ENCODE measurements around the gene CLIP1. TPM values are rescaled to one million over a fixed set of nuclear protein-coding genes. Genes with fewer than 3 reads are reported as not detected.
"Not testable (repeated sequence)": the region's sequence is repeated elsewhere in the genome, so short reads cannot be mapped to it uniquely, and the experiment has no call there.

The CLIP1 gene
- polyA plus RNA-seq, 4 donors, result 16.1 to 34.9 (median 19.7) TPM

GRCh38 chr12:122399254-122399591 is 23.2 kb downstream of the CLIP1 start:
- DNase-seq, result no peak
- Histone ChIP-seq H3K27ac (ENCODE audit: low read depth in 1 of 3, low read length in 2 of 3) (peak overlapping the region in 2 of 3 donors; percentile 37 to 83), H3K9me3 (ENCODE audit: control insufficient read depth in 2 of 2, insufficient read depth in 1 of 2, low read depth in 1 of 2, low read length in 1 of 2) (no peaks in the 10 kb centered on the region), H3K4me3 (ENCODE audit: low read depth in 1 of 3, low read length in 3 of 3) (no peak overlapping the region), H3K36me3 (ENCODE audit: control insufficient read depth in 3 of 3, insufficient read depth in 2 of 3, low read depth in 1 of 3, low read length in 3 of 3) (peaks cover 0 to 22% (median 5%) of the 10 kb centered on the region in 3 donors), H3K4me1 (ENCODE audit: control insufficient read depth in 3 of 3, insufficient read depth in 2 of 3, low read depth in 1 of 3, low read length in 2 of 3) (peaks cover 0 to 10% (median 3%) of the 10 kb centered on the region in 3 donors), H3K27me3 (ENCODE audit: control insufficient read depth in 3 of 3, insufficient read depth in 3 of 3, low read length in 3 of 3) (no peaks in the 10 kb centered on the region)
- FAIRE-seq, result no peak
- WGBS, 3 donors, result 17 to 39% (median 35%) methylated on average over 2 of the region's 2 CpGs

DNA sequence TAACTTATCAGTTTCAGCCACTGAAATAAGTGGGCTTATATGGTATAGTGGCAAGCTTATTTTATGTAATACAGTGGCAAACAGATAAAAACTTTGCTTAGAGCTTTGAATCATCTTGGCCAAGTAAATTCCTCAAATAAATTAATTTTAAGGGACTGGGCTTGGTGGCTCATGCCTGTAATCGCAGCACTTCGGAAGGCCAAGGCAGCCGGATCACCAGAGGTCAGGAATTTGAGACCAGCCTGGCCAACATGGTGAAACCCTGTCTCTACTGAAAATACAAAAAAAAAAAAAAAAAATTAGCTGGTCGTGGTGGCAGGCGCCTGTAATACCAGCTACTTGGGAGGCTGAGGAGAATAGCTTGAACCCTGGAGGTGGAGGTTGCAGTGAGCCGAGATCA is 24.5 kb downstream of the CLIP1 start:
- FAIRE-seq; H3K4me1 ChIP-seq (ENCODE audit: control insufficient read depth in 3 of 3, insufficient read depth in 2 of 3, low read depth in 1 of 3, low read length in 2 of 3); H3K27ac ChIP-seq (ENCODE audit: low read depth in 1 of 3, low read length in 2 of 3); H3K9me3 ChIP-seq (ENCODE audit: control insufficient read depth in 2 of 2, insufficient read depth in 1 of 2, low read depth in 1 of 2, low read length in 1 of 2); H3K27me3 ChIP-seq (ENCODE audit: control insufficient read depth in 3 of 3, insufficient read depth in 3 of 3, low read length in 3 of 3); DNase-seq; H3K4me3 ChIP-seq (ENCODE audit: low read depth in 1 of 3, low read length in 3 of 3): not testable (repeated sequence)
- 93 to 98% (median 98%) methylated on average over 6 of the region's 6 CpGs for WGBS, 3 donors
- peaks cover 0 to 15% (median 5%) of the 10 kb centered on the region in 3 donors for H3K36me3 ChIP-seq (ENCODE audit: control insufficient read depth in 3 of 3, insufficient read depth in 2 of 3, low read depth in 1 of 3, low read length in 3 of 3)

DNA sequence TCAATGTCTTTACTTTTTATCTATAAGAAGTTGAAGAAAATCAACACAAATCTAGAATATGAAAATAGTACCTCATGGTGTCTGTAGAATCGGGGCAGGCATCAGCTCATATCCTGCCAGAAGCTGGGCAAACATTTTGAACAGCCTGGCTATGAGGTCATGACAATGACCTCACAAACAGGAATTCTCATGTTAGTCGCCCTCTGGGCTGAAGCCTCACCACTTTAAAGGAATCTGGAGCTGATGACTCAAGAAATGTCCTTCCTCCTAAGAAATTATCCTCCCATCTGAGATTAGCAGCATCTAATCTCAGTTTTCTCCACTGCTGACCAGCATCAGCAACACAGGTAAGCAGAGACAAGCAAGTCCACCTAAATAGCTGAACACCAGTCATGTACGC is 27.1 kb downstream of the CLIP1 start:
- Histone ChIP-seq H3K27me3 (ENCODE audit: control insufficient read depth in 3 of 3, insufficient read depth in 3 of 3, low read length in 3 of 3) (no peaks in the 10 kb centered on the region), H3K4me3 (ENCODE audit: low read depth in 1 of 3, low read length in 3 of 3) (no peak overlapping the region), H3K9me3 (ENCODE audit: control insufficient read depth in 2 of 2, insufficient read depth in 1 of 2, low read depth in 1 of 2, low read length in 1 of 2) (no peaks in the 10 kb centered on the region), H3K36me3 (ENCODE audit: control insufficient read depth in 3 of 3, insufficient read depth in 2 of 3, low read depth in 1 of 3, low read length in 3 of 3) (peaks cover 0 to 7% (median 5%) of the 10 kb centered on the region in 3 donors), H3K27ac (ENCODE audit: low read depth in 1 of 3, low read length in 2 of 3) (no peak overlapping the region), H3K4me1 (ENCODE audit: control insufficient read depth in 3 of 3, insufficient read depth in 2 of 3, low read depth in 1 of 3, low read length in 2 of 3) (peaks cover 0 to 8% (median 3%) of the 10 kb centered on the region in 3 donors)
- DNase-seq, result no peak
- FAIRE-seq, result no peak
- WGBS, 3 donors, result 78 to 92% (median 86%) methylated on average over 3 of the region's 3 CpGs

- Histone ChIP-seq H3K4me3 (ENCODE audit: low read depth in 1 of 3, low read length in 3 of 3) (no peak overlapping the region), H3K4me1 (ENCODE audit: control insufficient read depth in 3 of 3, insufficient read depth in 2 of 3, low read depth in 1 of 3, low read length in 2 of 3) (peaks cover 0 to 2% (median 0%) of the 10 kb centered on the region in 3 donors), H3K27me3 (ENCODE audit: control insufficient read depth in 3 of 3, insufficient read depth in 3 of 3, low read length in 3 of 3) (no peaks in the 10 kb centered on the region), H3K9me3 (ENCODE audit: control insufficient read depth in 2 of 2, insufficient read depth in 1 of 2, low read depth in 1 of 2, low read length in 1 of 2) (no peaks in the 10 kb centered on the region), H3K27ac (ENCODE audit: low read depth in 1 of 3, low read length in 2 of 3) (no peak overlapping the region), H3K36me3 (ENCODE audit: control insufficient read depth in 3 of 3, insufficient read depth in 2 of 3, low read depth in 1 of 3, low read length in 3 of 3) (peaks cover 0 to 8% (median 5%) of the 10 kb centered on the region in 3 donors)
- FAIRE-seq, result no peak
- 83 to 91% (median 89%) methylated on average over 14 to 15 of the region's 15 CpGs for WGBS, 3 donors
- DNase-seq, result no peak
Measured at GRCh38 chr12:122394626-122395194, 27.8 kb downstream of the CLIP1 start.

- no peak for FAIRE-seq
- Histone ChIP-seq H3K27ac (ENCODE audit: low read depth in 1 of 3, low read length in 2 of 3) (no peak overlapping the region), H3K4me3 (ENCODE audit: low read depth in 1 of 3, low read length in 3 of 3) (no peak overlapping the region), H3K36me3 (ENCODE audit: control insufficient read depth in 3 of 3, insufficient read depth in 2 of 3, low read depth in 1 of 3, low read length in 3 of 3) (peaks cover 0 to 7% (median 5%) of the 10 kb centered on the region in 3 donors), H3K9me3 (ENCODE audit: control insufficient read depth in 2 of 2, insufficient read depth in 1 of 2, low read depth in 1 of 2, low read length in 1 of 2) (no peaks in the 10 kb centered on the region), H3K4me1 (ENCODE audit: control insufficient read depth in 3 of 3, insufficient read depth in 2 of 3, low read depth in 1 of 3, low read length in 2 of 3) (no peaks in the 10 kb centered on the region), H3K27me3 (ENCODE audit: control insufficient read depth in 3 of 3, insufficient read depth in 3 of 3, low read length in 3 of 3) (no peaks in the 10 kb centered on the region)
- DNase-seq, result no peak
- WGBS, 3 donors, result 90 to 97% (median 94%) methylated on average over 4 of the region's 4 CpGs
Measured at GRCh38 chr12:122393817-122394216, 28.7 kb downstream of the CLIP1 start.

GRCh38 chr12:122392411-122392810 is 30.1 kb downstream of the CLIP1 start:
- H3K4me1 ChIP-seq (ENCODE audit: control insufficient read depth in 3 of 3, insufficient read depth in 2 of 3, low read depth in 1 of 3, low read length in 2 of 3), result no peaks in the 10 kb centered on the region
- no peak for DNase-seq
- WGBS, 3 donors, result 96 to 98% (median 97%) methylated on average over 5 of the region's 5 CpGs
- H3K27me3 ChIP-seq (ENCODE audit: control insufficient read depth in 3 of 3, insufficient read depth in 3 of 3, low read length in 3 of 3), result no peaks in the 10 kb centered on the region
- no peak overlapping the region for H3K4me3 ChIP-seq (ENCODE audit: low read depth in 1 of 3, low read length in 3 of 3)
- H3K9me3 ChIP-seq (ENCODE audit: control insufficient read depth in 2 of 2, insufficient read depth in 1 of 2, low read depth in 1 of 2, low read length in 1 of 2), result no peaks in the 10 kb centered on the region
- no peak for FAIRE-seq
- peaks cover 0 to 7% (median 5%) of the 10 kb centered on the region in 3 donors for H3K36me3 ChIP-seq (ENCODE audit: control insufficient read depth in 3 of 3, insufficient read depth in 2 of 3, low read depth in 1 of 3, low read length in 3 of 3)
- H3K27ac ChIP-seq (ENCODE audit: low read depth in 1 of 3, low read length in 2 of 3), result no peak overlapping the region

- DNase-seq (no peak), FAIRE-seq (no peak)
- Histone ChIP-seq H3K27me3 (ENCODE audit: control insufficient read depth in 3 of 3, insufficient read depth in 3 of 3, low read length in 3 of 3) (no peaks in the 10 kb centered on the region), H3K9me3 (ENCODE audit: control insufficient read depth in 2 of 2, insufficient read depth in 1 of 2, low read depth in 1 of 2, low read length in 1 of 2) (no peaks in the 10 kb centered on the region), H3K4me3 (ENCODE audit: low read depth in 1 of 3, low read length in 3 of 3) (no peak overlapping the region), H3K4me1 (ENCODE audit: control insufficient read depth in 3 of 3, insufficient read depth in 2 of 3, low read depth in 1 of 3, low read length in 2 of 3) (no peaks in the 10 kb centered on the region), H3K36me3 (ENCODE audit: control insufficient read depth in 3 of 3, insufficient read depth in 2 of 3, low read depth in 1 of 3, low read length in 3 of 3) (peaks cover 0 to 2% (median 0%) of the 10 kb centered on the region in 3 donors), H3K27ac (ENCODE audit: low read depth in 1 of 3, low read length in 2 of 3) (no peak overlapping the region)
- 95 to 99% (median 97%) methylated on average over 7 of the region's 7 CpGs for WGBS, 3 donors
Measured at GRCh38 chr12:122389677-122390076, 32.8 kb downstream of the CLIP1 start.

DNA sequence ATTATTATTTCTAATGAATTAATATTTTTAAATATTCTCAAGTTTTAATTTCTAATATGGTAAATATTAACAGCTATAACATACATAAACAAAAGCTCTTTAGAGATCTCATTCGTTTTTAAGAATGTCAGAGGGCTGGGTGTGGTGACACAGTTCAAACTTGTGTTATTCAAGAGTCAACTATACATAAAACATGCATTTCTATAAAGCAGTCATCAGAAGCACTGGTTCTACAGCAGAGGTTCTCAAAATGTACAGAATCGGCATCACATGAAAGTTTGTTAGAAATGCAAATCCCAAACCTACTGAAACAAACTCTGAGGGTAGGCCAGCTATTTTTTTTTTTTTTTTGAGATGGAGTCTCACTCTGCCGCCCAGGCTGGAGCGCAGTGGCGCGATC is 34.6 kb downstream of the CLIP1 start:
- Histone ChIP-seq H3K9me3 (ENCODE audit: control insufficient read depth in 2 of 2, insufficient read depth in 1 of 2, low read depth in 1 of 2, low read length in 1 of 2) (no peaks in the 10 kb centered on the region), H3K27ac (ENCODE audit: low read depth in 1 of 3, low read length in 2 of 3) (no peak overlapping the region), H3K4me1 (ENCODE audit: control insufficient read depth in 3 of 3, insufficient read depth in 2 of 3, low read depth in 1 of 3, low read length in 2 of 3) (no peaks in the 10 kb centered on the region), H3K4me3 (ENCODE audit: low read depth in 1 of 3, low read length in 3 of 3) (no peak overlapping the region), H3K36me3 (ENCODE audit: control insufficient read depth in 3 of 3, insufficient read depth in 2 of 3, low read depth in 1 of 3, low read length in 3 of 3) (peaks cover 0 to 2% (median 0%) of the 10 kb centered on the region in 3 donors), H3K27me3 (ENCODE audit: control insufficient read depth in 3 of 3, insufficient read depth in 3 of 3, low read length in 3 of 3) (no peaks in the 10 kb centered on the region)
- no peak for DNase-seq
- WGBS, 3 donors, result 88 to 93% (median 91%) methylated on average over 6 of the region's 6 CpGs
- FAIRE-seq, result no peak

Measured in small intestine (tissue), 7 donors.